NB4 (cell line): ENCODE results near the gene BRD8.

Experiments
- MYC ChIP-seq: IDR thresholded peaks from 2 replicates; pipeline ENCODE4 v1.6.1; 2011; ENCODE audit warnings: low read depth, low read length
- POLR2A ChIP-seq: IDR thresholded peaks from 2 replicates; pipeline ENCODE4 v1.6.1; 2011; ENCODE audit warnings: mild to moderate bottlenecking; ENCODE audit not compliant: insufficient read length; ENCODE audit errors: extremely low read depth
- TF ChIP-seq, protein P1 (sequence below): IDR thresholded peaks from one replicate; pipeline ENCODE4 v1.5.1; 2012; ENCODE audit warnings: low read depth, low read length

DNA sequence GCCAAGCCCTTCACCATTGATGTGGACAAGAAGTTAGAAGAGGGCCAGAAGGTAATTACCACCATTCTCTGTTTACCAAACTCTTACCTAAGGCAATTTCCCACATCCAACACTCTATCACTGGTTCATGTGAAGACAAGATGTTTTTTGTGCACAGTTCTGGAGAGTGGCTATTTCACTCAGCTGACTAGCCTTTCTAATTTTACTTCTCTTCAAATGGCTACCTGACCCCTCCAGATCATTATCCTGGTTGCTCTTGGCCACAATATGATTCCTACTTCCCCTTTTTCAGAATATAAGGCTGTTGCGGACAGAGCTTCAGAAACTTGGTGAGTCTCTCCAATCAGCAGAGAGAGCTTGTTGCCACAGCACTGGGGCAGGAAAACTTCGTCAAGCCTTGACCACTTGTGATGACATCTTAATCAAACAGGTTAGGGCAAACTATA, 7.6 kb upstream of the BRD8 start:
- TF ChIP-seq, protein P1, sequence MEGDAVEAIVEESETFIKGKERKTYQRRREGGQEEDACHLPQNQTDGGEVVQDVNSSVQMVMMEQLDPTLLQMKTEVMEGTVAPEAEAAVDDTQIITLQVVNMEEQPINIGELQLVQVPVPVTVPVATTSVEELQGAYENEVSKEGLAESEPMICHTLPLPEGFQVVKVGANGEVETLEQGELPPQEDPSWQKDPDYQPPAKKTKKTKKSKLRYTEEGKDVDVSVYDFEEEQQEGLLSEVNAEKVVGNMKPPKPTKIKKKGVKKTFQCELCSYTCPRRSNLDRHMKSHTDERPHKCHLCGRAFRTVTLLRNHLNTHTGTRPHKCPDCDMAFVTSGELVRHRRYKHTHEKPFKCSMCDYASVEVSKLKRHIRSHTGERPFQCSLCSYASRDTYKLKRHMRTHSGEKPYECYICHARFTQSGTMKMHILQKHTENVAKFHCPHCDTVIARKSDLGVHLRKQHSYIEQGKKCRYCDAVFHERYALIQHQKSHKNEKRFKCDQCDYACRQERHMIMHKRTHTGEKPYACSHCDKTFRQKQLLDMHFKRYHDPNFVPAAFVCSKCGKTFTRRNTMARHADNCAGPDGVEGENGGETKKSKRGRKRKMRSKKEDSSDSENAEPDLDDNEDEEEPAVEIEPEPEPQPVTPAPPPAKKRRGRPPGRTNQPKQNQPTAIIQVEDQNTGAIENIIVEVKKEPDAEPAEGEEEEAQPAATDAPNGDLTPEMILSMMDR, result no peak
- no peak for TF ChIP-seq POLR2A
- TF ChIP-seq MYC, result no peak
